SK-N-SH treated with all-trans-retinoic acid at 6 μM for 48 hours (cell line): ENCODE data around the gene KIF26A.

ENCODE experiments used
- ATAC-seq: fragments of 200-7000 bp; cut with Tn5 transposase; 3 replicates; pipeline ENCODE4 v1.9.1; 2020; ENCODE audit warnings: mild to moderate bottlenecking, moderate library complexity
- ARNTL ChIP-seq: fragments of 450-650 bp; formaldehyde crosslinking; IDR thresholded peaks from 2 replicates; pipeline ENCODE4 v1.5.0; 2020; ENCODE audit warnings: low read depth, mild to moderate bottlenecking, moderate library complexity, borderline replicate concordance
- BACH2 ChIP-seq: fragments of 250-450 bp; sonication (Bioruptor Pico); IDR thresholded peaks from 2 replicates; pipeline ENCODE4 v1.9.0; 2021; ENCODE audit warnings: mild to moderate bottlenecking, borderline replicate concordance
- CSRNP3 ChIP-seq: fragments of 250-450 bp; sonication (Bioruptor Pico); IDR thresholded peaks from 2 replicates; pipeline ENCODE4 v1.5.1; 2021; ENCODE audit warnings: mild to moderate bottlenecking, moderate library complexity
- GLIS3 ChIP-seq: fragments of 250-450 bp; sonication (Bioruptor Pico); IDR thresholded peaks from 2 replicates; pipeline ENCODE4 v1.5.0; 2020; ENCODE audit warnings: mild to moderate bottlenecking, moderate library complexity
- ISL1 ChIP-seq: fragments of 250-450 bp; sonication (Bioruptor Pico); IDR thresholded peaks from 2 replicates; pipeline ENCODE4 v2.1.2; 2022; ENCODE audit warnings: mild to moderate bottlenecking, moderate library complexity
- OSR1 ChIP-seq: fragments of 250-450 bp; sonication (Bioruptor Pico); IDR thresholded peaks from 2 replicates; pipeline ENCODE4 v1.8.0; 2022; ENCODE audit warnings: moderate library complexity, mild to moderate bottlenecking, inconsistent platforms
- PPARA ChIP-seq: fragments of 250-450 bp; sonication (Bioruptor Pico); IDR thresholded peaks from 2 replicates; pipeline ENCODE4 v1.5.0; 2020; ENCODE audit warnings: mild to moderate bottlenecking, borderline replicate concordance
- SNAI2 ChIP-seq: fragments of 250-450 bp; sonication (Bioruptor Pico); IDR thresholded peaks from 2 replicates; pipeline ENCODE4 v1.5.0; 2020; ENCODE audit warnings: mild to moderate bottlenecking, moderate library complexity
- TCF4 ChIP-seq: fragments of 250-450 bp; sonication (Bioruptor Pico); IDR thresholded peaks from 2 replicates; pipeline ENCODE4 v1.8.0; 2021; ENCODE audit warnings: mild to moderate bottlenecking, moderate library complexity, borderline replicate concordance
- ZC3H10 ChIP-seq: fragments of 250-450 bp; sonication (Bioruptor Pico); IDR thresholded peaks from 2 replicates; pipeline ENCODE4 v1.5.1; 2021; ENCODE audit warnings: mild to moderate bottlenecking, moderate library complexity
- ZFP3 ChIP-seq: fragments of 250-450 bp; sonication (Bioruptor Pico); IDR thresholded peaks from 2 replicates; pipeline ENCODE4 v1.5.0; 2020; ENCODE audit warnings: mild to moderate bottlenecking, moderate library complexity
- ZNF70 ChIP-seq: fragments of 450-650 bp; formaldehyde crosslinking; IDR thresholded peaks from 2 replicates; pipeline ENCODE4 v1.5.0; 2020; ENCODE audit warnings: mild to moderate bottlenecking, moderate library complexity
- TF ChIP-seq, protein P1 (sequence below): fragments of 250-450 bp; sonication (Bioruptor Pico); IDR thresholded peaks from 2 replicates; pipeline ENCODE4 v1.5.0; 2020; ENCODE audit warnings: mild to moderate bottlenecking, moderate library complexity
- TF ChIP-seq, protein P2 (sequence below): fragments of 250-450 bp; sonication (Bioruptor Pico); IDR thresholded peaks from 2 replicates; pipeline ENCODE4 v1.8.0; 2020; ENCODE audit warnings: mild to moderate bottlenecking, moderate library complexity, borderline replicate concordance
- TF ChIP-seq, protein P3 (sequence below): fragments of 250-450 bp; sonication (Bioruptor Pico); IDR thresholded peaks from 2 replicates; pipeline ENCODE4 v1.8.0; 2021; ENCODE audit warnings: low read depth, mild to moderate bottlenecking, moderate library complexity, borderline replicate concordance
- TF ChIP-seq, protein P4 (sequence below): fragments of 250-450 bp; sonication (Bioruptor Pico); IDR thresholded peaks from 2 replicates; pipeline ENCODE4 v1.5.1; 2020; ENCODE audit warnings: low read depth, mild to moderate bottlenecking, moderate library complexity

The KIF26A gene

GRCh38 chr14:104135904-104136471 is 2.4 kb upstream of the KIF26A start:
- ATAC-seq, result no peak
- TF ChIP-seq OSR1 (CRISPR knock-in tag) (no peak), GLIS3 (CRISPR knock-in tag) (no peak), SNAI2 (no peak), CSRNP3 (CRISPR knock-in tag) (no peak), ZNF70 (CRISPR knock-in tag) (no peak), ZC3H10 (CRISPR knock-in tag) (no peak), ARNTL (CRISPR knock-in tag) (no peak)
- TF ChIP-seq, protein P1, sequence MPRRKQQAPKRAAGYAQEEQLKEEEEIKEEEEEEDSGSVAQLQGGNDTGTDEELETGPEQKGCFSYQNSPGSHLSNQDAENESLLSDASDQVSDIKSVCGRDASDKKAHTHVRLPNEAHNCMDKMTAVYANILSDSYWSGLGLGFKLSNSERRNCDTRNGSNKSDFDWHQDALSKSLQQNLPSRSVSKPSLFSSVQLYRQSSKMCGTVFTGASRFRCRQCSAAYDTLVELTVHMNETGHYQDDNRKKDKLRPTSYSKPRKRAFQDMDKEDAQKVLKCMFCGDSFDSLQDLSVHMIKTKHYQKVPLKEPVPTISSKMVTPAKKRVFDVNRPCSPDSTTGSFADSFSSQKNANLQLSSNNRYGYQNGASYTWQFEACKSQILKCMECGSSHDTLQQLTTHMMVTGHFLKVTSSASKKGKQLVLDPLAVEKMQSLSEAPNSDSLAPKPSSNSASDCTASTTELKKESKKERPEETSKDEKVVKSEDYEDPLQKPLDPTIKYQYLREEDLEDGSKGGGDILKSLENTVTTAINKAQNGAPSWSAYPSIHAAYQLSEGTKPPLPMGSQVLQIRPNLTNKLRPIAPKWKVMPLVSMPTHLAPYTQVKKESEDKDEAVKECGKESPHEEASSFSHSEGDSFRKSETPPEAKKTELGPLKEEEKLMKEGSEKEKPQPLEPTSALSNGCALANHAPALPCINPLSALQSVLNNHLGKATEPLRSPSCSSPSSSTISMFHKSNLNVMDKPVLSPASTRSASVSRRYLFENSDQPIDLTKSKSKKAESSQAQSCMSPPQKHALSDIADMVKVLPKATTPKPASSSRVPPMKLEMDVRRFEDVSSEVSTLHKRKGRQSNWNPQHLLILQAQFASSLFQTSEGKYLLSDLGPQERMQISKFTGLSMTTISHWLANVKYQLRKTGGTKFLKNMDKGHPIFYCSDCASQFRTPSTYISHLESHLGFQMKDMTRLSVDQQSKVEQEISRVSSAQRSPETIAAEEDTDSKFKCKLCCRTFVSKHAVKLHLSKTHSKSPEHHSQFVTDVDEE (CRISPR knock-in tag), result no peak
- TF ChIP-seq, protein P2, sequence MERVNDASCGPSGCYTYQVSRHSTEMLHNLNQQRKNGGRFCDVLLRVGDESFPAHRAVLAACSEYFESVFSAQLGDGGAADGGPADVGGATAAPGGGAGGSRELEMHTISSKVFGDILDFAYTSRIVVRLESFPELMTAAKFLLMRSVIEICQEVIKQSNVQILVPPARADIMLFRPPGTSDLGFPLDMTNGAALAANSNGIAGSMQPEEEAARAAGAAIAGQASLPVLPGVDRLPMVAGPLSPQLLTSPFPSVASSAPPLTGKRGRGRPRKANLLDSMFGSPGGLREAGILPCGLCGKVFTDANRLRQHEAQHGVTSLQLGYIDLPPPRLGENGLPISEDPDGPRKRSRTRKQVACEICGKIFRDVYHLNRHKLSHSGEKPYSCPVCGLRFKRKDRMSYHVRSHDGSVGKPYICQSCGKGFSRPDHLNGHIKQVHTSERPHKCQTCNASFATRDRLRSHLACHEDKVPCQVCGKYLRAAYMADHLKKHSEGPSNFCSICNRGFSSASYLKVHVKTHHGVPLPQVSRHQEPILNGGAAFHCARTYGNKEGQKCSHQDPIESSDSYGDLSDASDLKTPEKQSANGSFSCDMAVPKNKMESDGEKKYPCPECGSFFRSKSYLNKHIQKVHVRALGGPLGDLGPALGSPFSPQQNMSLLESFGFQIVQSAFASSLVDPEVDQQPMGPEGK (CRISPR knock-in tag), result no peak

GRCh38 chr14:104136472-104137296 is 1.7 kb upstream of the KIF26A start:
- TF ChIP-seq PPARA (CRISPR knock-in tag) (no peak), ZNF70 (CRISPR knock-in tag) (no peak), BACH2 (CRISPR knock-in tag) (no peak), TCF4 (no peak), ARNTL (CRISPR knock-in tag) (no peak), ZFP3 (CRISPR knock-in tag) (no peak), ISL1 (CRISPR knock-in tag) (no peak)
- TF ChIP-seq, protein P2 (CRISPR knock-in tag), result no peak
- TF ChIP-seq, protein P3, sequence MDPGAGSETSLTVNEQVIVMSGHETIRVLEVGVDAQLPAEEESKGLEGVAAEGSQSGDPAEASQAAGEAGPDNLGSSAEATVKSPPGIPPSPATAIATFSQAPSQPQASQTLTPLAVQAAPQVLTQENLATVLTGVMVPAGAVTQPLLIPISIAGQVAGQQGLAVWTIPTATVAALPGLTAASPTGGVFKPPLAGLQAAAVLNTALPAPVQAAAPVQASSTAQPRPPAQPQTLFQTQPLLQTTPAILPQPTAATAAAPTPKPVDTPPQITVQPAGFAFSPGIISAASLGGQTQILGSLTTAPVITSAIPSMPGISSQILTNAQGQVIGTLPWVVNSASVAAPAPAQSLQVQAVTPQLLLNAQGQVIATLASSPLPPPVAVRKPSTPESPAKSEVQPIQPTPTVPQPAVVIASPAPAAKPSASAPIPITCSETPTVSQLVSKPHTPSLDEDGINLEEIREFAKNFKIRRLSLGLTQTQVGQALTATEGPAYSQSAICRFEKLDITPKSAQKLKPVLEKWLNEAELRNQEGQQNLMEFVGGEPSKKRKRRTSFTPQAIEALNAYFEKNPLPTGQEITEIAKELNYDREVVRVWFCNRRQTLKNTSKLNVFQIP (CRISPR knock-in tag), result no peak
- TF ChIP-seq, protein P4, sequence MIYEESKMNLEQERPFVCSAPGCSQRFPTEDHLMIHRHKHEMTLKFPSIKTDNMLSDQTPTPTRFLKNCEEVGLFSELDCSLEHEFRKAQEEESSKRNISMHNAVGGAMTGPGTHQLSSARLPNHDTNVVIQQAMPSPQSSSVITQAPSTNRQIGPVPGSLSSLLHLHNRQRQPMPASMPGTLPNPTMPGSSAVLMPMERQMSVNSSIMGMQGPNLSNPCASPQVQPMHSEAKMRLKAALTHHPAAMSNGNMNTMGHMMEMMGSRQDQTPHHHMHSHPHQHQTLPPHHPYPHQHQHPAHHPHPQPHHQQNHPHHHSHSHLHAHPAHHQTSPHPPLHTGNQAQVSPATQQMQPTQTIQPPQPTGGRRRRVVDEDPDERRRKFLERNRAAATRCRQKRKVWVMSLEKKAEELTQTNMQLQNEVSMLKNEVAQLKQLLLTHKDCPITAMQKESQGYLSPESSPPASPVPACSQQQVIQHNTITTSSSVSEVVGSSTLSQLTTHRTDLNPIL, result no peak
- no peak for ATAC-seq
